Glomerular endothelial cell (primary cell): ENCODE results near the gene PSMB3. TPM values are rescaled to one million over a fixed set of nuclear protein-coding genes. Genes with fewer than 3 reads are reported as not detected.

ENCODE experiments used
- DNase-seq: peaks from one replicate; pipeline ENCODE4 v3.0.0-alpha.2; 2011; ENCODE audit warnings: low read depth, low spot score; ENCODE audit errors: extremely low read depth
- total RNA-seq: library from RNA; depleted of rRNA; stranded (reverse); fragments of >200 nt; gene quantifications from 2 replicates; pipeline ENCODE4 v1.2.3, GENCODE V29; 2015

The PSMB3 gene
- total RNA-seq: 207 TPM in 2 replicates

GRCh38 chr17:38752308-38753070, at the start of gene PSMB3:
PSMB3 (plus strand) TSS chr17:38752741; CDS start chr17:38752827, 86 bp downstream.
- peak; percentile 99 for DNase-seq

DNA sequence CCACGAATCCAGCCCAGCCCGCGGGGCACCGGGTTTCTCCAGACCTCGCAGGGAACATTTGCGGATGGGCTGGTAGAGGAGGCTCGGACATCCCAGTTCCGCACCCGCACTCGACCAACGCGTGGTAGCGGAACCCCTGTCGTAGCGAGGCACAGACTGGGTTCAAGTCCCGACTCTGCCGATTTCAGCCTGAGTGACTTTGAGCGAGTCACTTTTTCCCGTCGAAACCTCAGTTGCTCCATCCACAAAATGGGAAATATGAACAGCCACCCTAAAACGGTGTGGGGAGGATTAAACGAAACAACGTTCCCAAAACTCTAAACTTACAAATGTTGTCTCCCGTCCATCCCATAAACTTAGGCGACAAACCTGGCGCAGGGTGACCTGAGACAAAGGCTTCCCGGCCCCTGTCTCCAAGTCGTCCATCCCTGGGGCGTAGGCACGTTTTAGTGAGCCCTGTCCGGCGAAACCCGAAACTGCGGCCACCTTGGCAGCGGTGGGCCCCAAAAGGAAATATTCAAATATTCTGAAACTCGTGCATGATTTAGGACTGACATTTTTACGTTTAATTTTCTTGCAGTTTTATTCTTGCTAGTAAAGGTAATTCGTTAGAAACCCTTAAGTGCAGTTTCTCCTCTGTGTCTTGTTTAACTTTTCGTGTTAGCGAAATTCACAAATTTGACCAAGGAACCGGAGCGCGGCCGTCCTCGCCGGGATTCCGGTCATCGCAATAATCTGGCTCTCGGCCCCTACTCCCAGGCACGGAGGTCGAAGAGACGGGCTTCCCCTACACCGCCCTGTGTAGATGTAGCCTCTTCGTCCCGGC, 49.4 kb upstream of the PSMB3 start:
- no peak for DNase-seq

- DNase-seq: no peak
These were observed 48.6 kb upstream of the PSMB3 start for GRCh38 chr17:38703742-38704605.

DNA sequence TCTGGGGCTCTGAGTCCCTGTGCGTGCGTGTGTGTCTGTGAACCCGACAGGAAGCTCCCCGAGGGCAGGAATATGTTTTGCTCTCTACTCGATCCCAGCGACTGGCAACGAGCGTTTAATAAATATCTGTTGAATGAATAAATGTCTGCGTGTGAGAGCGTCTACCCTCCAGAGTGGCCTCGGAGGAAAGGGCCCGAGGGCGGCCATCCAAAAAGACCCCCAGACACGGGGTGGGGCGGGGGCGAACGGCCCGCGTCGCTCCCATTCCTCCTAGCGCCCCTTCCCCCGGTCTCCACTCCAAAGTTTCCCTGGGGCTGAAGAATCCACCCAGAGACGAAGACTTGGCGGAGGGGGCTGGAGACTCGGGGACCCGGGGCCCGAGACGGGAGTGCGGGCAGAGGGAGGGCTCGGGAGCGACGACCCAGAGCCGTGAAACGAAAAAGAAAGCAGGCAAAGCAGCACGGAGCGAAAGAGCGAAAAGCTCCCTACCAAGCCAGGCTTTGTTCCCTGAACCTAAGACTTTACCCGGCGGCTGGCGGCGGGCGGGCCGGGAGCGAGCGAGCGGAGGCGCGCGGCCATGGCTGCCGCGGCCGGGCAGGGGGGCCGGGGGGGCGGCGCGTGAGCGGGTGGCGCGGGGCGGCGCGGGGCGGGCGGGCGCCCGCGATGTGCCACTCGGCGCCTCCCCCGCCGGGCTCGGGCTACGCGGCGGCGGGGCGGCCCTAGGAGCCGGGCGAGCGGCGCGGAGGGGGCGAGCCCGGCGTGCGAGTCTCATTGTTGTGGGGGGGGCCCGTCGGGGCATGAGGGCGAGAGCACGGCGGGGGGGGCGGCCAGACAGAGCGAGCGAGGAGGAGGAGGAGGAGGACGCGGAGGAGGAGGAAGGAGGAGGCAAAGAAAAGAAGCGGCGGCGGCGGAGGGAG, 47.7 kb upstream of the PSMB3 start, which contains the start of gene MLLT6:
MLLT6 (plus strand) TSS at position 668 of the 917 bp plus-strand sequence. CDS start 360 bp downstream, outside the sequence.
- no peak for DNase-seq

DNA sequence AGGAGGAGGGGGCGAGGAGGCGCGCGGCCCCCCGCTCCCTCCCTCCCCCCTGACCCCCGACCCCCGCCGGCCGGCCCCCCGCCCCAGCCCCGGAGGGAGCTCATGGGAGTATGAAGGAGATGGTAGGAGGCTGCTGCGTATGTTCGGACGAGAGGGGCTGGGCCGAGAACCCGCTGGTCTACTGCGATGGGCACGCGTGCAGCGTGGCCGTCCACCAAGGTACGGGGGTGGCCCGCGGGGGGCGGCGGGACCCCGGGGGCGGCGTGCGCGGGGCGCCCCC, 47.1 kb upstream of the PSMB3 start:
- DNase-seq: no peak

- DNase-seq: no peak
These were observed 46.6 kb upstream of the PSMB3 start for GRCh38 chr17:38705803-38706504.

GRCh38 chr17:38706505-38707216, 45.9 kb upstream of the PSMB3 start:
- DNase-seq: no peak

- DNase-seq: no peak
These were observed 44.7 kb upstream of the PSMB3 start for GRCh38 chr17:38707678-38708351.

GRCh38 chr17:38709104-38709820, 43.3 kb upstream of the PSMB3 start:
- no peak for DNase-seq

DNA sequence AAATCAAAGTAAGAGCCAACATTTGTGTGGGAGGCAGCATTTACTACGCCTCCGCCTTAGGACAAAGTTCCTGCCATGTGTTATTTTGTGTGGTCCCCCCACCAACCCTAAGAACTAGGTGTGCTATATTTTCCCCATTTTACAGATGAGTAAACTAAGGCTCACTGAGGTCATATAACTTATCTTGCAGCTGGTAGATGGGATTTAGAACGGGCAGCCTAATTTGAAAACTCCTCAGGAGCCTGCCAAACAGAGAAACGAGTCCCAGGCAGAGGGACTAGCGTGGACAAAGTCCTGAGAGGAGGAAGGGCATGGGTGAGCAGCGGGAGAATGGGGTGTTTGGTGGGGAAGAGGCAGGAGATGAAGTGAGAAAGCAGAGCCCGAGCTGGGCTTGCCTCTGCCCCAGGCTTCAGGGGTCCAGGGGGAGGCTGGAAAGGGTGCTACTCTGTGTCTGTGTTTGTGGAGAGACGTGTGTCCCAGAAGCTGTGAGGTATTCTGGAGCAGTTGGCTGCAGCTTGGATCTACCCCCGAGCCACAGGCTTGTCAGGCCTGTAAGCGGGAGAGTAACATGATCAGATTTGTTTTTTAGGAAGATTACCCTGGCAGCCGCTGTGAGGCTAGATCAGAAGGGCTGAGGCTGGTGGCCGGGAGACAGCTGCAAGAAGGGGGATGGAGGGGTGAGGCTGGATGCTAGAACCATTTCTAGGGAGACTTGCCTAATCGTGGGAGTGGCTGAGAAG, 42.5 kb upstream of the PSMB3 start:
- no peak for DNase-seq

DNA sequence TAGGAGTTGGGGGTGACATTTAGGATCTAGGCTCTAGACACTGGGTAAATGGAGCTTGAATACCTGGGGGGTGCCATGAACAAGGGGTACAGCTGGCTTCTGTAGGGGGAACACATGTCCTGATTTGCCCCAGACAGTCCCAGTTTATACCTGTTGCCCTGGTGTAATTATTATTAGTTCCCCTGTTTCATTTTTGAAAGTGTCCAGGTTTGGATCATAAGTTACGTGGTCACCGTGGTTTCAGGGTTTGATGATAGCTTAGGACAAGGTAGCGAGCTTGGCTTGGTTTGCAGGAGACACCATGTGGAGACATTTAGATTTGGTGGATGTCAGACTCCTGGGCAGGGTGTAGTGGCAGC, 42.0 kb upstream of the PSMB3 start:
- no peak for DNase-seq

GRCh38 chr17:38710985-38711384, 41.6 kb upstream of the PSMB3 start:
- DNase-seq: no peak

DNA sequence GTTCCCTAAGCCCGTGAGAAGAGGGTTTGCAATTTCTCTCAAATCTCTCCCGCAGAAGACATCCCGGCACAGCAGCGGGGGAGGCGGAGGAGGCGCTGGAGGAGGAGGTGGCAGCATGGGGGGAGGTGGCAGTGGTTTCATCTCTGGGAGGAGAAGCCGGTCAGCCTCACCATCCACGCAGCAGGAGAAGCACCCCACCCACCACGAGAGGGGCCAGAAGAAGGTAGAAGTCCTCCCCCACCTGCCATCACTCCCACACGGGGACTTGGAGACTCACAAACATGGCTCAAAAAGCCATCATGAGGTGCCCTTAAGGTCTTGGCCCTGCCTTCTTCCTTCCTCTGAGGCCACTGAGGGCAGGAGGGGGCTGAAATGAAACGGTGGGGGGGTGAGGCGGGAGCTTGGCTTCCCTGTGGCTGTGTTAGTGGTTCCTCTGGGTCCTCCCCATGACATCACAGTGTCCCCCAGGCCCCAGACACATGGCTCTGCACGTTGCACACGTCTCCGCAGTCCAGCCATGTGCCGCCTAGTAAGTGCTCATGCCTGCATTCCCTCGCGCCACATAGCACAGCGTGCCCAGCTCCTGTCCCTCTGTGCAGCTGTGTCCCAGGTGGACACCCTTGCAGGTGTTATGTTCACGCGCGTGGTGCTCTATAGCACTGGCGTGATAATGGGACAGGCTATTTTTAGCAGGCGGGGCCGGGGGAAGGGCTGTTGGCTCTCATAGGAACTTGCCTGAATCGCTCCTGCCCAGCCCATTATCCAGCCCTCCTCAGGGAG, 40.6 kb upstream of the PSMB3 start:
- DNase-seq: no peak

- no peak for DNase-seq
These were observed 39.9 kb upstream of the PSMB3 start for GRCh38 chr17:38712593-38712992.

DNA sequence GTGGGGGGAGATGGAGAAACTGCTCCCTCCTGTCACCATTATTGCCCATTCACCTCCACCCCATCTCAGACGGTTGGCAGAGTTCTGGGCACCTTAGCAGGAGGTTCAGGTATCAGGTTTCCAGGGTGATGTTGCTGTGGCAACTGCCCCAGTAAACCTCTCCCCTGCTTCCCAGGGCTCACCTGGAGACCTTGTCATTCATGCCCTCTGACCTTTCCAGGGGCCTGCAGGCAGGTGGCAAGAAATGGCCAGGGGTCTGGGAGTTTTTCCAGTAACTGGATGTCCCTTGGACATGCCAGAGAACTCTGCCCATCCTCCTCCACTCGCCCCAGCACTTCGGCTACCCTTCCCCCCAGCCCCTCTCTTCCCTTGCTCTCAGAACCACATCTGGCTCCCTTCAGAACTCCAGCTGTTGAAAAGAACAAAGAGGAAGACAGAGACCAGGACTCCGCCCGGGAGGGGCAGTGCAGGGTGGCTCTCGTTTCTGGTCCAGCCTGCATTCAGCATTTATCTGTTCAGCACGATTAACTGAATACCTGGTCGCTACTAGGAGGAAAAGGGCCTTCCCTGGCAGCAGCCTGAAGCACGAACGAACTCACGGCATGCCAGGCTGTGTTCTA, 39.0 kb upstream of the PSMB3 start:
- no peak for DNase-seq
